Measurements from ENCODE around the gene MPP3. TPM values are rescaled to one million over a fixed set of nuclear protein-coding genes. Genes with fewer than 3 reads are reported as not detected.

MPP3 gene
- polyA plus RNA-seq, 4 donors: 6.2 to 15.9 (median 11.8) TPM

GRCh38 chr17:43757171-43757660, 75.7 kb downstream of the MPP3 start:
- no peak for DNase-seq (ENCODE audit: low read depth in 4 of 4, low spot score in 2 of 4)

- no peak for DNase-seq (ENCODE audit: low read depth in 4 of 4, low spot score in 2 of 4)
Measured at GRCh38 chr17:43756201-43756600, 76.7 kb downstream of the MPP3 start.

DNA sequence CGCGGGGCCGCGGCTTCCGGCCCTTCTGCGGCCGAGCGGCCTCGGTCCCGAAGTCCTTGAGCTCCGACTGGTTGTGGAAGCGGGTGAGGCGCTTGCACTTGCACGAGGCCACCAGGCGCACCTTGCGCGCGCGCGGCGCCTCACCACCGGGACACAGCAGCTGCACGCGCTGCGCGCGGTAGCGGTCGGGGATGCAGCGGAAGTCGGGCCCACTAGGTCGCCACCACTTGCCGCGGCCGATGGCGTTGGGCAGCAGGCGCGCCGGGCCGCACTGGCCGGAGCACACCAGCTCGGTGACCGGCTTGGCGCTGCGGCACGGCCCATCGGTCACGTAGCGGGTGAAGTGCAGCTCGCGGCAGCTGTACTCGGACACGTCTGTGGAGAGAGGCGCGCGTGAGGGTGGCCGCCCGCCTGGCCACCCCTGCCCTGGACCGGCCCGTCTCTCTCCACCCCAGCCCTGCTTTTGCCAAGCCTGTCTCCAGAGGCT, 77.5 kb downstream of the MPP3 start:
- no peak for DNase-seq (ENCODE audit: low read depth in 4 of 4, low spot score in 2 of 4)

DNA sequence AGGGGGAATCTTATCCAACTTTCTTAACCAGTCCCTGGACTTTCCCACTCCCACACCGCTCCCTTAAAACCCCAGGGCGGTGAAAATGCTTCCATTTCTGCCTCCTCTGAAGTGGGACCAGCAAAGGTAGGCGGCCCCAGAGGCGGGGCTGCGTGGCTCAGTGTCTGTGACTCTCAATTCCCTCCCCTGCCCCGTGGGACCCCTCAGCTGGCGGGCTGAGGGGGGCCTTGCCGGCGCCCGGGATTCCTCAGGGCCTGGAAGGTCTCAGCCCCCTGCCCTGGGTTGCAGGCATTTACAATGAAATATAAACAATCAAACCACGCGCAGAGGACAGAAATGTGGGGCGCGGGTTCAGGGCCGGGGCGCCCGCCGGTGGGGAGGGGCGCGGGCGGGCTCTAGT, 78.0 kb downstream of the MPP3 start:
- no peak for DNase-seq (ENCODE audit: low read depth in 4 of 4, low spot score in 2 of 4)

DNA sequence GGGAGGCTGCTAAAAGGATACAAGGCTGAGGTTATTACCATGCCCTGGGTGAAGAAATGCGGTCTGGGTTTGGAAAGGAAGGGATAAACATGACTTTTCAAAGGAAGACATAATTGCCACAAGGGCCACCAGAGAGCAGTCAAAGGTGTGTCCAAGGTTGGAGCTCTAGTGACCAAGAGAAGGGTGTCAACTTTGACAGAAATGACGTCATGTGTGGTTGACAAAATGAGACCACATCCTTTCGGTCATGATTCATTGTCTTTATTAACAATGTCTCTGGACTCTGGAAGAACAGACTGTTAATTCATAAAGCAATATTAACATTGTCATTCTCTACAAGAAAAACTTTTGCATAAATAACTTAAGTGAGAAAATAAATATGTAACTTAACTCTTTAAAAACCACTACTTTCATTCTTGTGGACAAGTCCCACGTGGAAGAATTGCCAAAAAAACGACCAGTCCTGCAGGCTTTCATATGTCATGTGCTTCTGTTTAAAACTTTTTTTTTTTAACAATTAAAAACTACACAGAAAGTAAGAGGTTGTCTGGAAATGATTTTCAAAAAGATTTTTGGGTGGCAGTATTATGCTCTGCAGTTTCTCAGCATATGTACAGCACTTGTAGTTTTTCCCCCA, 79.3 kb downstream of the MPP3 start:
- no peak for DNase-seq (ENCODE audit: low read depth in 4 of 4, low spot score in 2 of 4)

Other genes starting within 250 kb of the MPP3 start
- gene MEOX1, start 171.2 kb downstream of the MPP3 start, polyA plus RNA-seq (ENCODE audit: insufficient read length in 4 of 4): 10 to 100 TPM; 12.8 to 25.0 (median 15.4) TPM
- gene SOST, start 74.4 kb downstream of the MPP3 start, polyA plus RNA-seq (ENCODE audit: insufficient read length in 4 of 4): 10 to 100 TPM; 48.7 to 63.6 (median 52.2) TPM
- gene DUSP3, start 54.2 kb downstream of the MPP3 start, polyA plus RNA-seq (ENCODE audit: insufficient read length in 4 of 4): 10 to 100 TPM; 50.9 to 63.6 (median 60.3) TPM
- gene CFAP97D1, start 52.7 kb downstream of the MPP3 start, polyA plus RNA-seq (ENCODE audit: insufficient read length in 4 of 4): under 1 TPM in 3 of 4 donors, not detected in 1; 0.08 to 0.09 (median 0.08) TPM
- 1 to 10 TPM in 1 of 4 donors, under 1 TPM in 3; 0.66 to 1.3 (median 0.86) TPM for gene CD300LG, start 14.0 kb upstream of the MPP3 start, polyA plus RNA-seq (ENCODE audit: insufficient read length in 4 of 4)
- 1 to 10 TPM; 4.7 to 7.6 (median 7.2) TPM for gene MPP2, start 74.4 kb upstream of the MPP3 start, polyA plus RNA-seq (ENCODE audit: insufficient read length in 4 of 4)
- under 1 TPM in 1 of 4 donors, not detected in 3; 0.52 TPM for gene PPY, start 109.3 kb upstream of the MPP3 start, polyA plus RNA-seq (ENCODE audit: insufficient read length in 4 of 4)
- under 1 TPM; 0.21 to 0.33 (median 0.24) TPM for gene PYY, start 120.8 kb upstream of the MPP3 start, polyA plus RNA-seq (ENCODE audit: insufficient read length in 4 of 4)
- 1 to 10 TPM; 3.3 to 3.9 (median 3.5) TPM for gene NAGS, start 171.5 kb upstream of the MPP3 start, polyA plus RNA-seq (ENCODE audit: insufficient read length in 4 of 4)
- gene TMEM101, start 181.8 kb upstream of the MPP3 start, polyA plus RNA-seq (ENCODE audit: insufficient read length in 4 of 4): 10 to 100 TPM; 40.7 to 48.5 (median 46.9) TPM
- gene LSM12, start 233.5 kb upstream of the MPP3 start, polyA plus RNA-seq (ENCODE audit: insufficient read length in 4 of 4): 10 to 100 TPM; 38.6 to 43.5 (median 40.2) TPM
- gene G6PC3, start 237.6 kb upstream of the MPP3 start, polyA plus RNA-seq (ENCODE audit: insufficient read length in 4 of 4): 100 to 1,000 TPM in 1 of 4 donors, 10 to 100 TPM in 3; 73.2 to 104 (median 83.4) TPM